Measurements from ENCODE around the gene MLLT1.

MLLT1 gene

DNA sequence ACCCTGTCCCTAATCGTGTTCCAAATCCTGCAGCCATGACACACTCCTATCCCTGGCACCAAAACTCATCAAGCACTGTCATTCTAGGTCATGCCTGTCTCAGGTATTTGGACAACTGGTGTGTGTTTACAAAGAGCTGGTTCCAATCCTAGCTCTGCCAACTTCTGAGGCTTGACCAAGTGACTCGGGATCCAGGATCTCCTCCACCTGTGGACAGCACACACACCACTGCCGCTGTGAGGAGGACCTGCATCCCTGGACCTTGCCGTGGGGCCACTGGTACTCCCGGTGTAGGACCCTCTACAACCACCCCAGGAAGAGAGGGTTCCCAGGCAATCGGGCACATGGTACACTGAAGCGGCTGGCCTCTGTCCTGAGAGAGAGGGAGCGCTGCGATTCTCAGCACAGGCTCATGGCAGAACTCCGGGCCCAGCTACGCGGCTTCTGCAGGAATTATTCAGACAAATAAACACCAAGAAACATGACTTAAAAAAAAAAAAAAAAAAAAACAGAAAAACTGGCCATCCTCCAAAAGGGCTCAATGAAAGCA lies 20.4 kb downstream of the MLLT1 start:
- no peak for DNase-seq (ENCODE audit: low read depth)

DNA sequence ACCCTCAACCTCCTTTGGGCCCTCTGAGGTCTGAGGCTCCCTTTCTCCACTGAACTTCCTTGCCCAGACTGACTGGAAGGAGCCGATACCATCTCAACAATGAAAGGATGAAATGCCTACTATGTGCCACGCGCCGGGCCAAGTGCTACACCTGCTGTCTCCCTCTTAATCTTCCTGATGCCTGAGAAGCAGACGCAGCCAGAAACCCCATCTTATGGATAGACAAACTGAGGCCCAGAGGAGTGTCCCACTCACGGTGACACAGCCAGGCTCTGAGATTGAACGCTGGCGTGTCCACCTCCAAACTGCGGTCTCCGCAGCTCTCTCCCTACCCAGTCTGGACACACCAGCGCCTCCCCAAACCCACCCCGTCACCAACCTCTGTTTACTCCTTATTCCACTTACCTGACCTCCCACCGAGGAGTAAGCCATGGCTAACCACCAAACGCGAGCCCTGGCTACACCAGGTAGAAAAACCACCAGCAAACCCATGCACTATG lies 20.9 kb downstream of the MLLT1 start:
- DNase-seq (ENCODE audit: low read depth) = no peak

GRCh38 chr19:6253954-6254733 lies 25.6 kb downstream of the MLLT1 start:
- no peak for DNase-seq (ENCODE audit: low read depth)

GRCh38 chr19:6252066-6252465 lies 27.7 kb downstream of the MLLT1 start:
- DNase-seq (ENCODE audit: low read depth) = no peak

DNA sequence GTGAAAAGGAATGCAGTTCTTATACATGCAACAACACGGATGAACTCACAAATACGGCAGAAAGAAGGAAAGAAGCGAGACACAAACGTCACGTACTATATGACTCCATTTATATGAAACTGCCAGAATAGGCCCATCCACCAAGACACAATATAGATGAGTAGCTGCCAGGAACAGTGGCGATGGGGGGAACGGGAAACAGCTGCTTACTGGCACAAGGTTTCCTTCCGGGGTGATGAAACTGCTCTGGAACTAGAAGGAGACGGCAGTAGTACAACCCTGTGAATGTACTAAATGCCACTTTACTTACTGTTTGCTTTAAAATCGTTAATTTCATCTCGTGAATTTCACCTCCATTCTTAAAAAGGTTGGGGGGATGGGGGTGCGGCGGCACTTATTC lies 28.9 kb downstream of the MLLT1 start:
- no peak for DNase-seq (ENCODE audit: low read depth)

GRCh38 chr19:6250024-6250615 lies 29.7 kb downstream of the MLLT1 start:
- DNase-seq (ENCODE audit: low read depth) = no peak

DNA sequence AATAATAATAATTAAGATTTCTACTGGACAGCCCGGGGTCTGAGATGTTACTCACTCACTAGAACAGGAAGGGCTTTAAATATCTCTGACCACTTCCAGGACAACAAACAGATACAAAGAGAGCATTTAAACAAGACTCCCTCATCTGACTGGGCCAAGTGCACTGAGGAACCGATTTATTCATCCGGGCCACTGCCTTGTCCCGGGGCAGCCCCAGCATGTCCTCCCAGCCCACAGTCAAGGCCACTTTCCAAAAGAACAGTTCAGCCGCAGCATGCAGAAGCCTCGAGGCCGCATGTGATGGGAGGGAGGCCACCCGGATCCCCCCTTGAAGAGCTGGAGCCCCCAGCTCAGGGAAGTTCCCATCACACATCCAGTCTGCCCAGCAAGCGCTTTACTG lies 30.5 kb downstream of the MLLT1 start:
- DNase-seq (ENCODE audit: low read depth) = no peak

DNA sequence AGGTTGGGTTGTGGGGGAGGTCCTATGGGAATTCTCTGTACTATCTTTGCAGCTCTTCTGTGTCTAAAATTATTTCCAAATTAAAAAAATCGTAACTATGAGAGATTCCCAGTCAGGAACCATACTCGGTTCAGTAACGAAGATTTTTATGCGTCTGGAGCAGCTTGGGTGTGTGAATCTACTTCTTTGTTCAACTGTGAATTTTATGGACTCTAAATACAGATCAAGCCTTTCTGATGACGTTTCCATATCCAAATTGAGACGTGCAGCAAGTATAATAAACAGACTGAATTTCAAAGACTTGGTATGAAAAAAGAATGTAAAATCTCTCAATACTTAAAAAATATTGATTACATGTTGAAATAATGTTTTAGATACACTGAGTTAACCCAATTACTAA lies 30.9 kb downstream of the MLLT1 start:
- no peak for DNase-seq (ENCODE audit: low read depth)

GRCh38 chr19:6248341-6248740 lies 31.4 kb downstream of the MLLT1 start:
- no peak for DNase-seq (ENCODE audit: low read depth)

- DNase-seq (ENCODE audit: low read depth) = no peak
Observed at GRCh38 chr19:6247007-6247288, 32.8 kb downstream of the MLLT1 start.

DNA sequence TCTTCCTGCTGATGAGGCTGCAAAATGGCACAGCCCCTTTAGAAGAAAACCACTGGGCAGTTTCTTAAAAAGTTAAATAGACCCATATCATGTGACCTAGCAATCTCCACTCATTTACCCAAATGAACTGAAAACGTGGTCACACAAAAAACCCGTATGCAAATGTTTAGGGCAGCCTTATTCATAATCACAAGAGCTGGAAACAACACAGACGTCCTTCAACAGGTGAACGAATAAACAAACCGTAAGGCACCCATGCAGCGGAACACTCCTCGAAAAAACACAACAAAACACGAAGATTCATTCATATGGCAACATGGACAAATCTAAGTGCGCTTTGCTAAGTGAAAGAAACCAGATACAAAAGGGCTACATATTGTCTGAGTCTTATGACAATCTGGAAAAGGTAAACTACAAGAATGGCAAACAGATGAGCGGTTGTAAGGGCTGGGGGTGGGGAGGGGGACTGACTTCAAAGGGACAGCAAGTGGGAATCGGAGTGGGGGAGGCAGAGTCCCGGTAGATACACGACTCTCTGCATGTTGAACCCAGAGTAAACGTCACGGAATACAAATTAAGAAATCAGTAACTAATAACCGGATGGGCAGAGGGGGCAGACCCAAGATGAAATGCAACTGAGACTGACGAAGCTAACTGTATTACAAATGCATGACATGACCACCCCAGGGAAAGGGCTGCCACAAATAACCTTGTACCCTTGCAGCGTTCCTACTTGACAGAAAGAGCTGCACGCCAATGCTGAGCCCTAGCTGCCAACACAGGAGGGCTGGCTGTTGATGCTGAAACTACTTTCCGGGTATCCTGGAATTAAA lies 33.4 kb downstream of the MLLT1 start:
- no peak for DNase-seq (ENCODE audit: low read depth)

- DNase-seq (ENCODE audit: low read depth) = no peak
Observed at GRCh38 chr19:6242677-6243076, 37.1 kb downstream of the MLLT1 start.

DNA sequence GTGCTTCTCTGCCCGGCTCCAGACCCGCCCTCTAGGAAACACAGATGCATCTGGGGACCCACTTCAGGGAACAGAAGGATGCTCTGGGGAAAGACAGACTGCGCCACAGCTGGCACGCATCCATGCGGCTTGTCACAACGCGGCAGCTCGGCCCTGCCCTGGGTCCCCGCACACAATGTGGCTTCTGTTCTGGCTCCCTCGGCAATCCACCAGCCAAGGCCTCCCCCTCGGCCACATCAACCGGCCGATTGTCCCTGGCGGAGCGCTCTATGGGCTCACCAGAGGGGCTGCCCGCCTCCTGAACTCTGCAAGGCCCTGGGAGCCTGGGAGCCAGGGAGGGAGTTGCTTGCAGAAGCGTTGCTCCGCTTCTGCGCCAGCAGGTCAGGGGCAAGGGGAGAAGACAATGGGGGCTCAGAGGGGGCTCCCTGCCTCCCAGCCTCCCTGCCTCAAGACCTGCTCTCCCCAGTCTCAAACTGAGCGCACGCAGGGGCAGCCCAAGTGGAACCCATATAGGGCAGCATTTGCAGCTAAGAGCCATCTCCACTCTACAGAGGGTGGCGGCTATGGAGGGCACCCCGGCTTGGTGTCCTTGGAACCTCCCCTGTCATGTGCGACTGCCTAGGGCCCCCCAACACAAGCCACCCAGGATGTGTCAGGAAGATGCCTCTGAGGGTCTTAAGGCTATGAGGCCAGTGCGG lies 37.9 kb downstream of the MLLT1 start:
- no peak for DNase-seq (ENCODE audit: low read depth)

- DNase-seq (ENCODE audit: low read depth) = no peak
Observed at GRCh38 chr19:6241056-6241455, 38.7 kb downstream of the MLLT1 start.

GRCh38 chr19:6239871-6240676 lies 39.7 kb downstream of the MLLT1 start:
- no peak for DNase-seq (ENCODE audit: low read depth)

GRCh38 chr19:6239401-6239844 lies 40.4 kb downstream of the MLLT1 start:
- DNase-seq (ENCODE audit: low read depth) = no peak

DNA sequence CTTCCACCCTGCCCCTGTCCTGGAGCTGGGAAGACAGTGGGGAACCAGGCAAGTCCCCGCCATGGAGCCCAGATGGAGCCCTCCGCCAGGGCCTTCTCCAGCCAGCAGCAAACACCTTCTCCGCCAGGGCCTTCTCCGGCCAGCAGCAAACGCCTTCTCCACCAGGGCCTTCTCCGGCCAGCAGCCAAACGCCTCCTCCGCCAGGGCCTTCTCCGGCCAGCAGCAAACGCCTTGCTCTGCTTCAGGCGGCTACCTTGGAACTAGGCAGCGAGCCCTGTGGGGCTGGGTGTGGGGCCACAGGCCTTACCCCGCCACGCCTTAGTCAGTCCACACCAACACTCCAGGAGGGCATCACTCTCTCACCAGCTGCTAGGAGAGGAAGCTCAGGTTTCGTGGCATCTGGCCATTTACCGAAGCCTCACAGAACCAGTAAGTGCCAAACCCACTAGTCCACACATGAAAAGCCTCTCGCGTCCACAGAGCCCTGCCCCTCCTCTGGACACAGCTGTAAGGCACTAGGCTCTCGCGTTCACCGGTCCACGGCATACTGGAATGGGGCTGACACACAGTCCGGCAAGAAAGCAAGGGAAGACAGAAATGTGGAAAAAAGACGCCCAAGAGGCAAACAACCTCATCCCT lies 41.0 kb downstream of the MLLT1 start:
- DNase-seq (ENCODE audit: low read depth) = no peak

DNA sequence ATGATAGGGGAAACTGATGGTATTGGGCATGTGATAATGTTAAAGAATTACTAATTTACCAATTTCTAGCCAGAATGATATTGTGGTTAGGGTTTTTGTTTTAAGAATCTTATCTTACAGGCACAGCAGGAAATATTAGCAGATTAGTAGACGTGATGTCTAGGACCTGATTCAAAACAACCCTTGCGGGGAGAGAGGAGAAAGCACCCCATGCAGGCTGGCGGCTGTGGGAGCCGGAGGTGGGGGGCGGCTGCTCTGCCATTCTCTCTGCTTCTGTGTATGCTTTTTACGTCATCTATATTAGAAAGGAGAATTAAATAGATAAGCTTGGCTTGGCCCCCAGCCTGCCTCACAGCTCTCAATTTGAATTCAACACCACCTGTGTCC lies 41.5 kb downstream of the MLLT1 start:
- no peak for DNase-seq (ENCODE audit: low read depth)

- DNase-seq (ENCODE audit: low read depth) = no peak
Observed at GRCh38 chr19:6236310-6237291, 43.2 kb downstream of the MLLT1 start.
